ENCODE results near the gene EGFLAM. TPM values are rescaled to one million over a fixed set of nuclear protein-coding genes. Genes with fewer than 3 reads are reported as not detected.

EGFLAM gene
- total and polyA plus RNA-seq, 10 of the 15 experiments (the other 5 are each of a cell fraction or from before 2014, with no cell fraction given): 0.37 TPM; not detected in 9

DNA sequence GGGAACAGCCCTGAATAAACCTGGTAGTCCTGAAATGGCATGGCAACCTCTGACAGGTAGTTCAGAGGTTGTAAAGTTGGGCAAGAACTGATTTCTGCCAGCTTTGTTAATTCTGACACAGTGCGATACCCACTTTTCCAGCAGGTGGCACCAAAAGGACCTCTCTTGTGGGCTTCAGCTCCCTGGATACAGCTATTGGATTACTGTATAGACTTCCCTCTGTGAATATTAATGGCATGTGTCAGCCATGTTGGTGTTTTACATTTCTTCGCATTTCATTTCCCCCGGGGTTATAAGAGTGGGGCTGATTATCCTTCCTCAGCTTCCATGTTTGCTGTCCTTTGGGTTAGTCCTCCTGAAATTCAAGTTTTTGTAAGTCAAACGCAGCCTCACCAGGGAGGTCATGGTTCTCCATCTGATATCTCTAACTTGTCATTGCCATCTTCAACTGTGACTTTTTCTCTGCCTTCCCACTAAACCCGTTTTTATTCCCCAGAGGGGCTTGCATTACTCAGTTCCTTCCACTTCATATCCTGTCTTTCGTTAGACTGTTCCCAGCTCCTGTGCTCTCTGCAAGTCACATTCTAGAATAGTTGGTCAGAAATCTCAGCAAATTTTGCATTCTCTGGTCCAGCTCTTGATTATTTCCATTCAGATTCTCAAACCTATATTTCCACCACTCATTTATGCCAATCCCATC lies 162.5 kb downstream of the EGFLAM start (continued):
- TF ChIP-seq, protein P1, sequence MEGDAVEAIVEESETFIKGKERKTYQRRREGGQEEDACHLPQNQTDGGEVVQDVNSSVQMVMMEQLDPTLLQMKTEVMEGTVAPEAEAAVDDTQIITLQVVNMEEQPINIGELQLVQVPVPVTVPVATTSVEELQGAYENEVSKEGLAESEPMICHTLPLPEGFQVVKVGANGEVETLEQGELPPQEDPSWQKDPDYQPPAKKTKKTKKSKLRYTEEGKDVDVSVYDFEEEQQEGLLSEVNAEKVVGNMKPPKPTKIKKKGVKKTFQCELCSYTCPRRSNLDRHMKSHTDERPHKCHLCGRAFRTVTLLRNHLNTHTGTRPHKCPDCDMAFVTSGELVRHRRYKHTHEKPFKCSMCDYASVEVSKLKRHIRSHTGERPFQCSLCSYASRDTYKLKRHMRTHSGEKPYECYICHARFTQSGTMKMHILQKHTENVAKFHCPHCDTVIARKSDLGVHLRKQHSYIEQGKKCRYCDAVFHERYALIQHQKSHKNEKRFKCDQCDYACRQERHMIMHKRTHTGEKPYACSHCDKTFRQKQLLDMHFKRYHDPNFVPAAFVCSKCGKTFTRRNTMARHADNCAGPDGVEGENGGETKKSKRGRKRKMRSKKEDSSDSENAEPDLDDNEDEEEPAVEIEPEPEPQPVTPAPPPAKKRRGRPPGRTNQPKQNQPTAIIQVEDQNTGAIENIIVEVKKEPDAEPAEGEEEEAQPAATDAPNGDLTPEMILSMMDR (IDR thresholded peaks at IDR 0.05 in 2 of 3, conservative IDR thresholded peaks at IDR 0.05 in 1 of 3; ENCODE audit: control insufficient read depth in 2 of 3, extremely low read depth in 1 of 3, insufficient read depth in 1 of 3, low read depth in 3 of 3, low read length in 3 of 3): peak; percentile 59 to 68 (median 60)
- no peak for TF ChIP-seq FOXK2 (IDR thresholded peaks at IDR 0.05)
- no peak for TF ChIP-seq HDAC6 (IDR thresholded peaks at IDR 0.05; ENCODE audit: unreplicated experiment)

DNA sequence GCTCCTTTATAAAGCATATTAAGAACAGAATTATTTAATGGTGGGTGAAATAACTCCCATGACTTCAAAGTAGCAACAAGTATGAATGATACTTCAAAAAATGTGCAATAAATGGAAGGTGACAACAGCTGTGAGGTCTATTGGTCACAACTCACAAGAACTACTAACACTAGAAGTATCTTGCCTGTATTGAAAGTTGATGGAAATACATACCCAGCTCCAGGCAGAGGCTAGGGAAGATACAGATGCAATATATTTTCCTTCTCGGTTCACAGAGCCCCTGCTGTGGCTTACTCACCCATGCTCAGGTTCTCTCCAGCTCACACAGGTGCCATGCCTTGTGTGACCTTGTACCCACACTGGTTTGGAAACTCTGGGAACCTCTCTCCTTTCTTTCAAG lies 164.3 kb downstream of the EGFLAM start:
- Histone ChIP-seq H3K27ac (ENCODE audit: control insufficient read depth, insufficient read depth) (no peak overlapping the region), H3K9me3 (replicated peaks; ENCODE audit: control insufficient read depth, insufficient read depth, low read length) (no peaks in the 10 kb centered on the region), H3K4me2 (ENCODE audit: control insufficient read depth, insufficient read depth) (no peak overlapping the region), H3K4me1 (ENCODE audit: control insufficient read depth, insufficient read depth, low read length) (no peaks in the 10 kb centered on the region), H3K79me2 (ENCODE audit: control insufficient read depth, insufficient read depth, low read length) (no peaks in the 10 kb centered on the region), H3K36me3 (ENCODE audit: control insufficient read depth in 2 of 2, insufficient read depth in 2 of 2, low read length in 1 of 2) (no peaks in the 10 kb centered on the region), H3K9ac (ENCODE audit: control insufficient read depth, insufficient read depth, low read length) (no peak overlapping the region), H2AFZ (ENCODE audit: control insufficient read depth, low read depth, low read length) (no peak overlapping the region), H3K4me3 (no peak overlapping the region), H3K27me3 (replicated peaks in 1 of 2; ENCODE audit: control insufficient read depth in 2 of 2, insufficient read depth in 2 of 2, low read length in 1 of 2) (no peaks in the 10 kb centered on the region), H4K20me1 (ENCODE audit: control insufficient read depth, insufficient read depth) (no peaks in the 10 kb centered on the region)
- SMC1A ChIA-PET (ENCODE audit: uncharacterized antibody, unreplicated experiment): interaction anchor here (3.5 kb wide), 1 partner anchor 387 kb away, joined by 23 read pairs; no protein-coding TSS in a partner anchor
- WGBS (ENCODE audit: insufficient coverage, insufficient replicate concordance, low lambda C conversion rate, missing lambda C conversion rate): 0% methylated on average over 1 of the region's 1 CpG
- ATAC-seq: no peak
- POLR2A ChIA-PET: no interaction called here
- intact Hi-C loops (cut with micrococcal nuclease; ENCODE audit: unreplicated experiment): no loop called here
- TF ChIP-seq TBL1XR1 (IDR thresholded peaks at IDR 0.05; ENCODE audit: low read depth, low read length) (no peak), EED (IDR thresholded peaks at IDR 0.05; ENCODE audit: low read depth) (no peak), CHD4 (IDR thresholded peaks at IDR 0.05) (no peak), MYB (IDR thresholded peaks at IDR 0.05; ENCODE audit: borderline replicate concordance, low read depth, low read length) (no peak), SPI1 (IDR thresholded peaks at IDR 0.05; ENCODE audit: borderline replicate concordance, insufficient read depth, low read depth, low read length) (no peak), ETV6 (conservative IDR thresholded peaks at IDR 0.05 in 1 of 2, IDR thresholded peaks at IDR 0.05 in 1 of 2; ENCODE audit: borderline replicate concordance in 1 of 2, low read depth in 1 of 2) (no peak), SREBF2 (IDR thresholded peaks at IDR 0.05; ENCODE audit: low read length) (no peak), SMAD1 (IDR thresholded peaks at IDR 0.05; ENCODE audit: low read depth, partially characterized antibody) (no peak)
- TF ChIP-seq, protein P1 (IDR thresholded peaks at IDR 0.05 in 2 of 3, conservative IDR thresholded peaks at IDR 0.05 in 1 of 3; ENCODE audit: control insufficient read depth in 2 of 3, extremely low read depth in 1 of 3, insufficient read depth in 1 of 3, low read depth in 3 of 3, low read length in 3 of 3): no peak
- TF ChIP-seq, protein P2, sequence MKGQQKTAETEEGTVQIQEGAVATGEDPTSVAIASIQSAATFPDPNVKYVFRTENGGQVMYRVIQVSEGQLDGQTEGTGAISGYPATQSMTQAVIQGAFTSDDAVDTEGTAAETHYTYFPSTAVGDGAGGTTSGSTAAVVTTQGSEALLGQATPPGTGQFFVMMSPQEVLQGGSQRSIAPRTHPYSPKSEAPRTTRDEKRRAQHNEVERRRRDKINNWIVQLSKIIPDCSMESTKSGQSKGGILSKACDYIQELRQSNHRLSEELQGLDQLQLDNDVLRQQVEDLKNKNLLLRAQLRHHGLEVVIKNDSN (IDR thresholded peaks at IDR 0.05; ENCODE audit: borderline replicate concordance, extremely low read length, insufficient read depth, low read depth, low read length): no peak
- FAIRE-seq: no peak
- RAD21 ChIA-PET (ENCODE audit: unreplicated experiment): no interaction called here
- no TSS peak for BruUV-seq (replicated peaks)
- no peak for DNase-seq (ENCODE audit: low read depth, low spot score)
- in situ Hi-C loops (cut with MboI): no loop called here
- CTCF ChIA-PET: interaction anchor here (0.9 to 3.7 kb wide), 4 partner anchors 18 to 390 kb away, joined by 3 to 39 read pairs (median 10); no protein-coding TSS in a partner anchor

Data from GM12878 (cell line).